Activated T-cell treated with anti-CD3 and anti-CD28 coated beads for 48 hours (primary cell): ENCODE data around the gene CCDC154.
"Not testable (repeated sequence)": the region's sequence is repeated elsewhere in the genome, so short reads cannot be mapped to it uniquely, and the experiment has no call there.

ENCODE experiments used
- DNase-seq: peaks from one replicate; pipeline ENCODE4 v3.0.0-alpha.2; 2020; ENCODE audit warnings: low read depth

CCDC154 gene

GRCh38 chr16:1455190-1456171, 11.1 kb upstream of the CCDC154 start:
- no peak for DNase-seq

GRCh38 chr16:1454561-1454960, 10.2 kb upstream of the CCDC154 start:
- no peak for DNase-seq

- no peak for DNase-seq
Observed at GRCh38 chr16:1453316-1453715, 9.0 kb upstream of the CCDC154 start.

GRCh38 chr16:1452530-1452929, 8.2 kb upstream of the CCDC154 start:
- no peak for DNase-seq

GRCh38 chr16:1451702-1452392, 7.5 kb upstream of the CCDC154 start:
- DNase-seq: no peak

- DNase-seq: no peak
Observed at GRCh38 chr16:1450841-1451240, 6.5 kb upstream of the CCDC154 start.

- no peak for DNase-seq
Observed at GRCh38 chr16:1450218-1450617, 5.9 kb upstream of the CCDC154 start.

- DNase-seq: no peak
Observed at GRCh38 chr16:1449201-1449788, 4.9 kb upstream of the CCDC154 start.

GRCh38 chr16:1448536-1449116, 4.3 kb upstream of the CCDC154 start:
- no peak for DNase-seq

- DNase-seq: no peak
Observed at GRCh38 chr16:1447965-1448364, 3.6 kb upstream of the CCDC154 start.

GRCh38 chr16:1446296-1447080, 2.1 kb upstream of the CCDC154 start:
- no peak for DNase-seq

GRCh38 chr16:1445518-1446203, 1.3 kb upstream of the CCDC154 start:
- no peak for DNase-seq

- no peak for DNase-seq
Observed at GRCh38 chr16:1444730-1445517, 568 bp upstream of the CCDC154 start.

- DNase-seq: no peak
Observed at GRCh38 chr16:1443403-1443973, 868 bp downstream of the CCDC154 start.

GRCh38 chr16:1442697-1443096, 1.7 kb downstream of the CCDC154 start:
- DNase-seq: no peak

GRCh38 chr16:1441391-1441829, 2.9 kb downstream of the CCDC154 start:
- DNase-seq: no peak

GRCh38 chr16:1439699-1440074, 4.7 kb downstream of the CCDC154 start:
- DNase-seq: not testable (repeated sequence)

GRCh38 chr16:1439058-1439698, 5.2 kb downstream of the CCDC154 start:
- DNase-seq: no peak
